Calu3 (cell line): ENCODE measurements around the gene ZNF341. TPM values are rescaled to one million over a fixed set of nuclear protein-coding genes. Genes with fewer than 3 reads are reported as not detected.
A peak's percentile ranks its signal among the peaks of the same experiment; 100 is the strongest.

Source experiments
- BruUV-seq: library from RNA; stranded (reverse); fragments of 400-500 nt; replicated peaks from 2 replicates; lab custom pipeline; 2021; lab: Mats Ljungman, UMichigan
- CTCF ChIA-PET: fragments of 300-600 bp; sonication (Branson Sonifier 250); formaldehyde crosslinking; loops from one replicate; lab custom pipeline; 2022; ENCODE audit warnings: antibody characterized with exemption; lab: Charles Lee
- DNase-seq: peaks from one replicate; pipeline ENCODE4 v3.0.0; 2022
- H3K27ac Mint-ChIP-seq: one replicate; pipeline ENCODE4 v1.8.0; 2022; ENCODE audit warnings: mixed read lengths; ENCODE audit not compliant: unreplicated experiment
- H3K27me3 Mint-ChIP-seq: one replicate; pipeline ENCODE4 v1.8.0; 2022; ENCODE audit warnings: mixed read lengths; ENCODE audit not compliant: unreplicated experiment
- H3K36me3 Mint-ChIP-seq: one replicate; pipeline ENCODE4 v1.8.0; 2022; ENCODE audit warnings: mild to moderate bottlenecking, moderate library complexity, mixed read lengths; ENCODE audit not compliant: insufficient read depth, unreplicated experiment
- H3K4me1 Mint-ChIP-seq: one replicate; pipeline ENCODE4 v1.8.0; 2022; ENCODE audit warnings: mild to moderate bottlenecking, low read depth, mixed read lengths; ENCODE audit not compliant: unreplicated experiment
- H3K4me3 Mint-ChIP-seq: one replicate; pipeline ENCODE4 v1.8.0; 2022; ENCODE audit warnings: mild to moderate bottlenecking, low read depth, moderate library complexity, mixed read lengths; ENCODE audit not compliant: unreplicated experiment
- H3K9me3 Mint-ChIP-seq: one replicate; pipeline ENCODE4 v1.8.0; 2022; ENCODE audit warnings: low read depth, mixed read lengths; ENCODE audit not compliant: unreplicated experiment
- intact Hi-C: fragments of 100-400 bp; cut with micrococcal nuclease; formaldehyde crosslinking; loops from one replicate; pipeline ENCODE4 v1.10.0; 2022; ENCODE audit not compliant: unreplicated experiment
- total RNA-seq: library from RNA; stranded (reverse); gene quantifications from 2 replicates; pipeline ENCODE4 v1.2.3, GENCODE V29; 2022
- TF ChIP-seq, protein P1 (sequence below): fragments of 200-600 bp; IDR thresholded peaks from one replicate; pipeline ENCODE4 v1.8.0; 2022; ENCODE audit warnings: antibody characterized with exemption; ENCODE audit not compliant: unreplicated experiment

The ZNF341 gene
- total RNA-seq, 1 experiment from 2014 or later, result 12.9 TPM

DNA sequence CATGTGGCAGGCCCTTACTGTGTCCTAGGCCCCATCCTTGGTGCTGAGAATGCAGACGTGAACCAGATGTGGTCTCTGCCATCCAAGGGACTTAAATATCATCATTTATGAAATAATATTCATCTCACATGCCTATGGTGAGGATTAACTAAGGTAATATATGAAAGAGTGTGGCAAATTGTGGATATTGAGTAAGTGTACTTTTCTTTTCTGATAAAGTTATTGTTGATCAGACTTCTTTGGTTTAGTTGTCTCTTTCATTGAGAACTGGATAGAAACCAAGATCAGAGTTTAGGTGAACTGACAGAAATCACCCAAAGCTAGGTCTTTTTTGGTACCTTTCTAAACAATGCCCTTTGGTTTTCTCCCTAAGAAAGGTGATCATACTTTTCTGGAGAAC lies 84.4 kb downstream of the ZNF341 start:
- H3K4me1 Mint-ChIP-seq, result peaks cover 86% of the 10 kb centered on the region
- no peak overlapping the region for H3K4me3 Mint-ChIP-seq
- H3K27me3 Mint-ChIP-seq, result no peaks in the 10 kb centered on the region
- CTCF ChIA-PET, result no interaction called here
- no peaks in the 10 kb centered on the region for H3K9me3 Mint-ChIP-seq
- no TSS peak for BruUV-seq
- intact Hi-C loops, result no loop called here
- peaks cover 56% of the 10 kb centered on the region for H3K36me3 Mint-ChIP-seq
- TF ChIP-seq, protein P1, sequence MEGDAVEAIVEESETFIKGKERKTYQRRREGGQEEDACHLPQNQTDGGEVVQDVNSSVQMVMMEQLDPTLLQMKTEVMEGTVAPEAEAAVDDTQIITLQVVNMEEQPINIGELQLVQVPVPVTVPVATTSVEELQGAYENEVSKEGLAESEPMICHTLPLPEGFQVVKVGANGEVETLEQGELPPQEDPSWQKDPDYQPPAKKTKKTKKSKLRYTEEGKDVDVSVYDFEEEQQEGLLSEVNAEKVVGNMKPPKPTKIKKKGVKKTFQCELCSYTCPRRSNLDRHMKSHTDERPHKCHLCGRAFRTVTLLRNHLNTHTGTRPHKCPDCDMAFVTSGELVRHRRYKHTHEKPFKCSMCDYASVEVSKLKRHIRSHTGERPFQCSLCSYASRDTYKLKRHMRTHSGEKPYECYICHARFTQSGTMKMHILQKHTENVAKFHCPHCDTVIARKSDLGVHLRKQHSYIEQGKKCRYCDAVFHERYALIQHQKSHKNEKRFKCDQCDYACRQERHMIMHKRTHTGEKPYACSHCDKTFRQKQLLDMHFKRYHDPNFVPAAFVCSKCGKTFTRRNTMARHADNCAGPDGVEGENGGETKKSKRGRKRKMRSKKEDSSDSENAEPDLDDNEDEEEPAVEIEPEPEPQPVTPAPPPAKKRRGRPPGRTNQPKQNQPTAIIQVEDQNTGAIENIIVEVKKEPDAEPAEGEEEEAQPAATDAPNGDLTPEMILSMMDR, result no peak
- H3K27ac Mint-ChIP-seq, result no peak overlapping the region
- DNase-seq, result no peak

- Mint-ChIP-seq H3K27ac (no peak overlapping the region), H3K27me3 (no peaks in the 10 kb centered on the region), H3K4me1 (peaks cover 83% of the 10 kb centered on the region), H3K9me3 (no peaks in the 10 kb centered on the region), H3K4me3 (no peak overlapping the region), H3K36me3 (peaks cover 44% of the 10 kb centered on the region)
- intact Hi-C loops, result no loop called here
- DNase-seq, result no peak
- CTCF ChIA-PET, result interaction anchor here (1.0 to 2.2 kb wide), 2 partner anchors 11 to 25 kb away, joined by 3 to 5 read pairs; no protein-coding TSS in a partner anchor
- TF ChIP-seq, protein P1, result no peak
- BruUV-seq, result no TSS peak
Measured at GRCh38 chr20:33817411-33817810, 85.6 kb downstream of the ZNF341 start.

GRCh38 chr20:33819456-33819855 lies 87.7 kb downstream of the ZNF341 start:
- peaks cover 41% of the 10 kb centered on the region for H3K36me3 Mint-ChIP-seq
- intact Hi-C loops, result no loop called here

GRCh38 chr20:33820362-33820761 lies 88.6 kb downstream of the ZNF341 start:
- BruUV-seq, result no TSS peak
- H3K4me1 Mint-ChIP-seq, result peaks cover 72% of the 10 kb centered on the region
- DNase-seq, result no peak
- TF ChIP-seq, protein P1, result no peak
- intact Hi-C loops, result no loop called here
- H3K27ac Mint-ChIP-seq, result peak overlapping the region; percentile 56
- CTCF ChIA-PET, result interaction anchor here (0.9 kb wide), 1 partner anchor 11 kb away, joined by 4 read pairs; no protein-coding TSS in a partner anchor
- no peaks in the 10 kb centered on the region for H3K9me3 Mint-ChIP-seq
- H3K4me3 Mint-ChIP-seq, result no peak overlapping the region
- peaks cover 39% of the 10 kb centered on the region for H3K36me3 Mint-ChIP-seq
- no peaks in the 10 kb centered on the region for H3K27me3 Mint-ChIP-seq

More at GRCh38 chr20:33819456-33819855, 87.7 kb downstream of the ZNF341 start:
- Mint-ChIP-seq H3K9me3 (no peaks in the 10 kb centered on the region), H3K27me3 (no peaks in the 10 kb centered on the region), H3K4me1 (peaks cover 72% of the 10 kb centered on the region), H3K27ac (peak overlapping the region; percentile 31), H3K4me3 (no peak overlapping the region)
- DNase-seq, result no peak
- BruUV-seq, result no TSS peak
- TF ChIP-seq, protein P1, result no peak
- CTCF ChIA-PET, result interaction anchor here (0.9 to 2.2 kb wide), 2 partner anchors 11 to 27 kb away, joined by 4 to 5 read pairs; no protein-coding TSS in a partner anchor
